T follicular helper cell (primary cell): ENCODE data around the gene DONSON.

Source experiments
- DNase-seq: peaks from one replicate; pipeline ENCODE4 v3.0.0-alpha.2; 2020; ENCODE audit warnings: low read depth

Gene DONSON

DNA sequence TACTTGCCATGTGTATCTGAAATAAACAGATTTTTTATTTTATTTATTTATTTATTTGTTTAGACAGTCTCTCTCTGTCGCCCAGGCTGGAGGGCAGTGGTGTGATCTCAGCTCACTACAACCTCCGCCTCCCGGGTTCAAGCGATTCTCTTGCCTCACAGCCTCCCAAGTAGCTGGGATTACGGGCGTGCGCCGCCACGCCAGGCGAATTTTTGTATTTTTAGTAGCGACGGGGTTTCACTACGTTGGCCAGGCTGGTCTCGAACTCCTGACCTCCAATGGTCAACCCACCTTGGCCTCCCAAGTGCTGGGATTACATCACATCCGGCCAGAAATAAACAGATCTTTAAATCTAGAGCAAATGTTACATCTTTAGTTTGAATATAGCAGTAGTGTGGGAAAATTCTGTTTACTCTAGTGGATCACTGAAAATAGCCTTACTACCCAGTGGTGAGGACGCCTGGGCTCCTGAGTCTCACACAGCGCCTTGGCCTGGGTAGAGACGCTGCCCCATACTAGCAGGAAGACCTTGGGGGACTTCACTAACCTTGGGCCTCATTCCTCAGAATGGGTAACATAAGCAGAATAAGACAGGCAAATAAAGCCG is 47.3 kb downstream of the DONSON start:
- no peak for DNase-seq

DNA sequence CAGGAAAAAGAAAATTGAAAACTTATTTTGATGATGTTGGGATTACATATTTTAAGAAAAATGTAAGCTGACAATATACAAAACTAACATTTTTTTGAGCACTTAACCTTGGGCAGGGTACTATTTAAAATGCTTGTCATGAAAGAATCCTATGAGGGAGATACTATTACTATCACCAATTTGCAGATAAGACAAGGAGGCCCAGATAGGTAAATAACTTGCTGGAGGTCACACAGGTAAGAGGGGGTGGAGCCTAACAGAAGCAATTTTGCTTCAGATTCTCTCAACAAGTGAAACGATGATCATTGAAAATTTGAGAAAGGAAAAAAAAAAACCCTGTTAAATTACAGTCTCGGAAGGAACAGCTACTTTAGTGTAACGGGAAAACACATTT is 47.8 kb downstream of the DONSON start:
- DNase-seq = no peak

DNA sequence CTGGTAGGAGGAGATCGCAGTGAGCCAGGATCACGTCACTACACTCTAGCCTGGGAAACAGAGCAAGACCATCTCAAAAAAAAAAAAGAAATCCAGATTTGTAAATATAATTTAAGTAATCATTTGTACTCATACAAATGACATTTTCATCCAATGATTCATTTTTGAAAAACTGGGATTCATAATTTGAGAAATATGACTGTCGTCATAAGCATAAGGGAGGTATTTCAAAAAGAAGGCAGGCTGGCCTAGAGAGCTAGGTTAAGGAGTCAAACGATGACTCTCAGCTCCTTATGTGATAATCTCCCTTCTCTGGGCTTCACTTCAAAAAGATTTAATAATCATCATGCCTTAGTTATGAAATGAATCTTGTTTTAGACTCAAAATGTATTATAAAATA is 48.9 kb downstream of the DONSON start:
- no peak for DNase-seq

DNA sequence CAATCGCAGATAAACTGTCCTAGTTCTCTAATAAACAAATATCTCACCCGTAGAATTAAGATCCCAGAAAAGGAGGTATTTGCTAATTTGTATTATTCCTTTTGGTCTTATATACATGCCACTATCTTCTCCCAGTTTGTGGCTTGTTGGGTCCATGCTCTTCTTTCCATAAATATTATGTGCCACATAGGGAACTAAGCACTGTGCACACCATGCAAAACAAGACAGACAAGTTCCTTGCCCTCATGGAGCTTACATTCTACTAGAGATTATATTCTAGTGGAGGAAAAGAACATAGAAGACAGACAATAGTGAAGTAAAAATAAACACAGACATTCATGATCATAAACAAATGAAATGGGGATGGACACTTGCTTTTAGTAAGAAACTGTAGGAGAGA is 51.3 kb downstream of the DONSON start:
- DNase-seq = no peak

DNA sequence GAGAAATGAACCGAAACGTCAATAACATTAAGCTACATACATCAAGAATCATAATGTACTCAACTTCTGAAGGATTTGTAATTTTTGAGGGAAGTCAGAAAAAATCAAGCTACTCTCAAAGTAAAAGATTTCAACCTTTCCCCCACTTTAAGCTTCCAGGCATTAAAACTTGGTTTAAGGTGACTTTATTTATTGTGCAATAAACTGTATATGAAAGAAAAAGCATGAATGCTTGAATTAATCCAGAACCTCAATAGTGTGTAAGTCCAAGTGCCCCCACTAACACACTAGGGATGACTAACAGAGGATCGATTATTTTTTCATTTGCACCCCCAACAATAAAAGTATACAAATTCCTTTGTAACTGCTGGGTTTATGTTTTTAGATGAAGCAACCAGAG is 57.5 kb downstream of the DONSON start:
- no peak for DNase-seq
